HL-60 (cell line): Measurements from ENCODE around the gene AKT1S1.

ENCODE experiments used
- DNase-seq, 2 experiments: peaks; one replicate each; pipeline ENCODE4 v3.0.0-alpha.2; 2010 to 2020; ENCODE audit warnings: low read depth in 1 of 2, low spot score in 1 of 2
- H3K27ac ChIP-seq: fragments of 250-450 bp; sonication (Bioruptor Pico); replicated peaks from 2 replicates; pipeline ENCODE4 v1.5.1; 2020; ENCODE audit warnings: mild to moderate bottlenecking, moderate library complexity
- H3K27me3 ChIP-seq: fragments of 250-450 bp; sonication (Bioruptor Pico); 2 replicates; pipeline ENCODE4 v1.5.1; 2021; ENCODE audit warnings: mild to moderate bottlenecking, moderate library complexity; ENCODE audit not compliant: insufficient read depth, poor library complexity, severe bottlenecking
- H3K4me3 ChIP-seq: replicated peaks from 2 replicates; pipeline ENCODE4 v1.5.1; 2011; ENCODE audit warnings: mild to moderate bottlenecking, control low read depth, low read length; ENCODE audit not compliant: insufficient read depth
- CTCF ChIP-seq: IDR thresholded peaks from one replicate; pipeline ENCODE4 v1.5.1; 2011; ENCODE audit warnings: low read length, control low read depth, inconsistent platforms; ENCODE audit not compliant: insufficient read depth
- GABPA ChIP-seq: IDR thresholded peaks from 2 replicates; pipeline ENCODE4 v1.6.1; 2012; ENCODE audit warnings: low read depth
- POLR2AphosphoS5 ChIP-seq: IDR thresholded peaks from 2 replicates; pipeline ENCODE4 v1.6.1; 2012; ENCODE audit warnings: low read depth
- REST ChIP-seq: IDR thresholded peaks from 2 replicates; pipeline ENCODE4 v1.6.1; 2012; ENCODE audit warnings: low read depth; ENCODE audit not compliant: insufficient replicate concordance
- SPI1 ChIP-seq: IDR thresholded peaks from 2 replicates; pipeline ENCODE4 v1.6.1; 2012; ENCODE audit warnings: low read depth, mild to moderate bottlenecking, borderline replicate concordance

Gene AKT1S1

GRCh38 chr19:49892716-49893115, 15.6 kb upstream of the AKT1S1 start:
- no peak for DNase-seq
- no peaks in the 10 kb centered on the region for H3K27me3 ChIP-seq
- no peak overlapping the region for H3K27ac ChIP-seq
- TF ChIP-seq REST (no peak), SPI1 (no peak), CTCF (no peak), POLR2AphosphoS5 (no peak), GABPA (no peak)
- H3K4me3 ChIP-seq = no peak overlapping the region

- DNase-seq = no peak
- H3K27me3 ChIP-seq = no peaks in the 10 kb centered on the region
- no peak overlapping the region for H3K27ac ChIP-seq
- TF ChIP-seq GABPA = no peak
- TF ChIP-seq REST = no peak
- TF ChIP-seq CTCF = no peak
- TF ChIP-seq POLR2AphosphoS5 = no peak
- no peak for TF ChIP-seq SPI1
- no peak overlapping the region for H3K4me3 ChIP-seq
These were observed 14.2 kb upstream of the AKT1S1 start for GRCh38 chr19:49891393-49891792.

- Histone ChIP-seq H3K27me3 (no peaks in the 10 kb centered on the region), H3K27ac (no peak overlapping the region), H3K4me3 (no peak overlapping the region)
- no peak for TF ChIP-seq SPI1
- no peak for TF ChIP-seq POLR2AphosphoS5
- TF ChIP-seq GABPA = no peak
- TF ChIP-seq CTCF = no peak
- no peak for TF ChIP-seq REST
- no peak for DNase-seq
These were observed 13.5 kb upstream of the AKT1S1 start for GRCh38 chr19:49890349-49891311.
